Keratinocyte (primary cell): ENCODE measurements around the gene AP5Z1. TPM values are rescaled to one million over a fixed set of nuclear protein-coding genes. Genes with fewer than 3 reads are reported as not detected.

ENCODE experiments used
- DNase-seq: peaks from one replicate; pipeline ENCODE4 v3.0.0-alpha.2; 2011; ENCODE audit warnings: low read depth, missing footprints, low spot score
- FAIRE-seq: peaks from 2 replicates; lab custom pipeline; 2011; peaks lifted over from hg19 to GRCh38; lab: Jason Lieb, UNC
- H2AFZ ChIP-seq: 2 replicates; pipeline ENCODE4 v1.6.0; 2012; ENCODE audit warnings: low read length, control low read depth, inconsistent platforms; ENCODE audit not compliant: control insufficient read depth
- H3K27ac ChIP-seq: 2 replicates; pipeline ENCODE4 v1.5.1; 2011; ENCODE audit warnings: low read length; ENCODE audit not compliant: control insufficient read depth, insufficient read depth
- H3K27me3 ChIP-seq: 3 replicates; pipeline ENCODE4 v1.6.0; 2011; ENCODE audit warnings: low read length; ENCODE audit not compliant: control insufficient read depth, insufficient read depth; ENCODE audit errors: extremely low read depth
- H3K36me3 ChIP-seq, 2 experiments: 2 replicates in 1 of 2; 3 replicates in 1 of 2; pipeline ENCODE4 v1.5.1; 2011; ENCODE audit warnings: low read length in 2 of 2, mild to moderate bottlenecking in 1 of 2; ENCODE audit not compliant: control insufficient read depth in 2 of 2, insufficient read depth in 2 of 2; ENCODE audit errors: extremely low read depth in 1 of 2
- H3K4me1 ChIP-seq: 3 replicates; pipeline ENCODE4 v1.5.1; 2011; ENCODE audit warnings: low read length; ENCODE audit not compliant: control insufficient read depth, insufficient read depth; ENCODE audit errors: extremely low read depth
- H3K4me2 ChIP-seq: 3 replicates; pipeline ENCODE4 v1.6.0; 2011; ENCODE audit warnings: low read depth, low read length; ENCODE audit not compliant: control insufficient read depth, insufficient read depth; ENCODE audit errors: extremely low read depth
- H3K4me3 ChIP-seq, 3 experiments: fragments of 200-600 bp in 1 of 3; sonication (generic) in 1 of 3; 2 replicates in 2 of 3; 3 replicates in 1 of 3; pipeline ENCODE4 v1.5.1; 2011 to 2016; ENCODE audit warnings: low read length in 3 of 3, mild to moderate bottlenecking in 3 of 3, control low read depth in 2 of 3, inconsistent platforms in 1 of 3, low read depth in 1 of 3, mixed read lengths in 1 of 3, mixed run types in 1 of 3, moderate library complexity in 1 of 3; ENCODE audit not compliant: control insufficient read depth in 2 of 3, insufficient read depth in 2 of 3; ENCODE audit errors: extremely low read depth in 1 of 3
- H3K79me2 ChIP-seq: 2 replicates; pipeline ENCODE4 v1.6.0; 2012; ENCODE audit warnings: low read length; ENCODE audit not compliant: control insufficient read depth, insufficient read depth
- H3K9ac ChIP-seq: 3 replicates; pipeline ENCODE4 v1.6.0; 2011; ENCODE audit warnings: low read length; ENCODE audit not compliant: control insufficient read depth, insufficient read depth; ENCODE audit errors: extremely low read depth
- H3K9me1 ChIP-seq: 3 replicates; pipeline ENCODE4 v1.6.0; 2011; ENCODE audit warnings: low read length; ENCODE audit not compliant: control insufficient read depth, insufficient read depth; ENCODE audit errors: extremely low read depth
- H3K9me3 ChIP-seq: 2 replicates; pipeline ENCODE4 v1.5.1; 2012; ENCODE audit warnings: low read depth, low read length; ENCODE audit not compliant: control insufficient read depth
- H4K20me1 ChIP-seq: 3 replicates; pipeline ENCODE4 v1.6.0; 2011; ENCODE audit warnings: low read length; ENCODE audit not compliant: control insufficient read depth, insufficient read depth; ENCODE audit errors: extremely low read depth
- EZH2 ChIP-seq: IDR thresholded peaks from one replicate; pipeline ENCODE4 v1.6.1; 2012; ENCODE audit warnings: inconsistent platforms, mild to moderate bottlenecking, low read length, moderate library complexity
- dilution Hi-C: fragments of 300-500 bp; cut with MboI; formaldehyde crosslinking; loops from one replicate; pipeline ENCODE4 v1.7.0; 2020; ENCODE audit warnings: low sequenced_read_pairs; ENCODE audit not compliant: extremely low pct_ligation_motif_present
- polyA plus RNA-seq, 5 experiments: library from polyadenylated mRNA; depleted of rRNA in 3 of 5; stranded (reverse) in 3 of 5; stranded (forward) in 1 of 5; unstranded in 1 of 5; fragments of >200 nt; gene quantifications; 1 replicate in 1 of 5; 2 replicates in 3 of 5; 3 replicates in 1 of 5; pipeline versions ENCODE4 v1.2.1 to v1.2.3, GENCODE V29; 2011 to 2012; ENCODE audit warnings: missing spikeins in 2 of 5, low read depth in 1 of 5, low replicate concordance in 1 of 5
- TF ChIP-seq, protein P1 (sequence below), 3 experiments: IDR thresholded peaks in 1 of 3; conservative IDR thresholded peaks in 1 of 3; optimal IDR thresholded peaks in 1 of 3; 2 replicates in 2 of 3; 3 replicates in 1 of 3; pipeline versions ENCODE3 to v1.5.1; 2011; ENCODE audit warnings: low read length in 3 of 3, mild to moderate bottlenecking in 3 of 3, moderate library complexity in 2 of 3, control low read depth in 1 of 3, inconsistent platforms in 1 of 3; ENCODE audit not compliant: insufficient read depth in 2 of 3; ENCODE audit errors: extremely low read depth in 1 of 3

The AP5Z1 gene
- polyA plus RNA-seq, 1 donor (not counting 4 experiments of a cell fraction or from before 2014, with no cell fraction given) = 12.6 TPM

DNA sequence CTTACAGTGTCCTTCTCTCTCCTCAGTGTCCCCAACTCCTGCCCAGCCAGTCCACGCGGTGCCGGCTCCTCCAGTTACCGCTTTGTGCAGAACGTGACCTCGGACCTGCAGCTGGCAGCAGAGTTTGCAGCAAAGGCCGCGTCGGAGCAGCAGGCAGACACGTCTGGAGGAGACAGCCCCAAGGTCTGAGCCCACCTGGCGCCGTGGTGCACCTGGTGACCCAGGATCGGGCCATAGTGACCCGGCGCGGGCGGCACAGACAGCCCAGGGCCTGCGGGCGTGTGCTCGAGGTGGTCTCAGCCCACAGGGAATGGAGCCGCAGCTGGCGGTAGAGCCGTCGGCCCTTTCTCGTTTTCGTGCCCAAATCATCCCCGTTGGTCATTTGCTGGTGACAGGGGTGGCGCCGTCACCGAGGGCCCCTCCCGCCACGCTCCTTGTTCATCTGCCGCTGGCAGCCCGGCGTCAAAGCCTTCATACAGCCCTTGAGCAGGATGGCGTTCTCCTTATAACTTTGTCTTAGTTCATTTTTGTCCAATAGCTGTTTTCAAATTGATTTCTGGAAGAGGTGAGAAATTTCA lies 20.9 kb upstream of the AP5Z1 start:
- DNase-seq (no peak), FAIRE-seq (no peak)
- H3K4me1 ChIP-seq = no peaks in the 10 kb centered on the region
- no peaks in the 10 kb centered on the region for H3K27me3 ChIP-seq
- H3K36me3 ChIP-seq = peaks cover 7 to 37% of the 10 kb centered on the region in 2 experiments
- no peak overlapping the region for H2AFZ ChIP-seq
- H3K27ac ChIP-seq = no peak overlapping the region
- peaks cover 9% of the 10 kb centered on the region for H4K20me1 ChIP-seq
- no peak overlapping the region for H3K4me3 ChIP-seq
- no peak for TF ChIP-seq EZH2
- TF ChIP-seq, protein P1, sequence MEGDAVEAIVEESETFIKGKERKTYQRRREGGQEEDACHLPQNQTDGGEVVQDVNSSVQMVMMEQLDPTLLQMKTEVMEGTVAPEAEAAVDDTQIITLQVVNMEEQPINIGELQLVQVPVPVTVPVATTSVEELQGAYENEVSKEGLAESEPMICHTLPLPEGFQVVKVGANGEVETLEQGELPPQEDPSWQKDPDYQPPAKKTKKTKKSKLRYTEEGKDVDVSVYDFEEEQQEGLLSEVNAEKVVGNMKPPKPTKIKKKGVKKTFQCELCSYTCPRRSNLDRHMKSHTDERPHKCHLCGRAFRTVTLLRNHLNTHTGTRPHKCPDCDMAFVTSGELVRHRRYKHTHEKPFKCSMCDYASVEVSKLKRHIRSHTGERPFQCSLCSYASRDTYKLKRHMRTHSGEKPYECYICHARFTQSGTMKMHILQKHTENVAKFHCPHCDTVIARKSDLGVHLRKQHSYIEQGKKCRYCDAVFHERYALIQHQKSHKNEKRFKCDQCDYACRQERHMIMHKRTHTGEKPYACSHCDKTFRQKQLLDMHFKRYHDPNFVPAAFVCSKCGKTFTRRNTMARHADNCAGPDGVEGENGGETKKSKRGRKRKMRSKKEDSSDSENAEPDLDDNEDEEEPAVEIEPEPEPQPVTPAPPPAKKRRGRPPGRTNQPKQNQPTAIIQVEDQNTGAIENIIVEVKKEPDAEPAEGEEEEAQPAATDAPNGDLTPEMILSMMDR (optimal IDR thresholded peaks at IDR 0.05 in 1 of 3, IDR thresholded peaks at IDR 0.05 in 1 of 3, conservative IDR thresholded peaks at IDR 0.05 in 1 of 3; ENCODE audit: extremely low read depth in 1 of 3, insufficient read depth in 2 of 3, low read length in 3 of 3) = no peak
- H3K4me2 ChIP-seq = no peak overlapping the region
- peaks cover 28% of the 10 kb centered on the region for H3K79me2 ChIP-seq
- no peak overlapping the region for H3K9ac ChIP-seq
- dilution Hi-C loops = no loop called here
- no peaks in the 10 kb centered on the region for H3K9me3 ChIP-seq
- H3K9me1 ChIP-seq = no peaks in the 10 kb centered on the region

DNA sequence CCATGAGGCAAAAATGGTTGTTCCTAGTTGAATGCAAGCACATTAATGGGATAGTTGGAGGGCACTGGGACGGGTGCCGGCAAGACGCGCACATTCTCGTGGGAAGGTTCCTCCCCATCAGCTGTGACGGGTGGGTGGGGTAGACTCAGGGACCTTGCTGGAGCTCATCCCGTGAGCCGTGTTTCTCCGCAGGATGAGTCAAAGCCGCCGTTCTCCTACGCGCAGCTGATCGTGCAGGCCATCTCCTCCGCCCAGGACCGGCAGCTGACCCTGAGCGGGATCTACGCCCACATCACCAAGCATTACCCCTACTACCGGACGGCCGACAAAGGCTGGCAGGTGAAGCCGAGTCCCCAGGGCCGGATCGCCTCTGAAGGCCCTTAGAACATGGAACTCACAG lies 20.4 kb upstream of the AP5Z1 start:
- dilution Hi-C loops = no loop called here
- FAIRE-seq (no peak), DNase-seq (no peak)
- TF ChIP-seq, protein P1 (optimal IDR thresholded peaks at IDR 0.05 in 1 of 3, IDR thresholded peaks at IDR 0.05 in 1 of 3, conservative IDR thresholded peaks at IDR 0.05 in 1 of 3; ENCODE audit: extremely low read depth in 1 of 3, insufficient read depth in 2 of 3, low read length in 3 of 3) = no peak
- no peak for TF ChIP-seq EZH2
- no peaks in the 10 kb centered on the region for H3K4me1 ChIP-seq
- no peaks in the 10 kb centered on the region for H3K9me1 ChIP-seq
- no peak overlapping the region for H3K9ac ChIP-seq
- H3K36me3 ChIP-seq = peaks cover 7 to 35% of the 10 kb centered on the region in 2 experiments
- H3K4me2 ChIP-seq = no peak overlapping the region
- peaks cover 22% of the 10 kb centered on the region for H3K79me2 ChIP-seq
- peaks cover 9% of the 10 kb centered on the region for H4K20me1 ChIP-seq
- no peak overlapping the region for H3K27ac ChIP-seq
- H3K9me3 ChIP-seq = no peaks in the 10 kb centered on the region
- no peak overlapping the region for H3K4me3 ChIP-seq
- no peak overlapping the region for H2AFZ ChIP-seq
- H3K27me3 ChIP-seq = no peaks in the 10 kb centered on the region
